GM21576 (cell line): Measurements from ENCODE around the gene KIF5A.
"Not testable (repeated sequence)": the region's sequence is repeated elsewhere in the genome, so short reads cannot be mapped to it uniquely, and the experiment has no call there.

Source experiments
- ATAC-seq: cut with Tn5 transposase; IDR thresholded peaks from one replicate; pipeline ENCODE4 v1.9.1; 2021; ENCODE audit warnings: mild to moderate bottlenecking, moderate library complexity; ENCODE audit not compliant: unreplicated experiment

KIF5A gene

GRCh38 chr12:57549909-57550640 lies at the start of gene KIF5A:
Gene KIF5A (plus strand): TSS chr12:57550044. CDS start chr12:57550272, 228 bp downstream.
- no peak for ATAC-seq

DNA sequence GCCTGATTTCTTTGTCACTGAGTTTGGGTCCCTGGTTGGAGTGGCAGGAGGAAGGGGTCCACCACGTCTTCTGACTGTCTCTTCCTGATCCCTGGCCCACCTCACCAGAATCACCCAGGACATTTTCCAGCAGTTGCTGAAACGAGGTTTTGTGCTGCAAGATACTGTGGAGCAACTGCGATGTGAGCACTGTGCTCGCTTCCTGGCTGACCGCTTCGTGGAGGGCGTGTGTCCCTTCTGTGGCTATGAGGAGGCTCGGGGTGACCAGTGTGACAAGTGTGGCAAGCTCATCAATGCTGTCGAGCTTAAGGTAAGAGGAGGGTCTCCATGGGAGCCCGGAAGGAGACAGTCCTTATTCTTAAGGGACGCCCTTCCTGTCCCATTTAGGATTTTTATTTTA lies 49.6 kb upstream of the KIF5A start:
- no peak for ATAC-seq

- not testable (repeated sequence) for ATAC-seq
Measured at GRCh38 chr12:57502311-57502969, 47.4 kb upstream of the KIF5A start.

DNA sequence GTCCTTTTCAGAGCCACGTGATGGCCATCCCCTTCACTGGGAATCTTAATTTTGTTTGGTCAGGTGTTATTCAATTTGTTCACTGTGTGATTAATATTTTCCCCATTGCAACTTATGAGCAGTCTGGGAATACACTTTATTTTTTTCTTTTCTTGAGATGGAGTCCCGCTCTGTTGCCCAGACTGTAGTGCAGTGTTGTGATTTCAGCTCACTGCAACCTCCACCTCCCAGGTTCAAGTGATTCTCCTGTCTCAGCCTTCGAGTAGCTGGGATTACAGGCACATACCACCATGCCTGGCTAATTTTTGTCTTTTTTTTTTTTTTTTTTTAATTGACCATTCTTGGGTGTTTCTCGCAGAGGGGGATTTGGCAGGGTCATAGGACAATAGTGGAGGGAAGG lies 43.3 kb upstream of the KIF5A start:
- not testable (repeated sequence) for ATAC-seq

GRCh38 chr12:57507796-57508195 lies 42.0 kb upstream of the KIF5A start:
- ATAC-seq, result not testable (repeated sequence)

DNA sequence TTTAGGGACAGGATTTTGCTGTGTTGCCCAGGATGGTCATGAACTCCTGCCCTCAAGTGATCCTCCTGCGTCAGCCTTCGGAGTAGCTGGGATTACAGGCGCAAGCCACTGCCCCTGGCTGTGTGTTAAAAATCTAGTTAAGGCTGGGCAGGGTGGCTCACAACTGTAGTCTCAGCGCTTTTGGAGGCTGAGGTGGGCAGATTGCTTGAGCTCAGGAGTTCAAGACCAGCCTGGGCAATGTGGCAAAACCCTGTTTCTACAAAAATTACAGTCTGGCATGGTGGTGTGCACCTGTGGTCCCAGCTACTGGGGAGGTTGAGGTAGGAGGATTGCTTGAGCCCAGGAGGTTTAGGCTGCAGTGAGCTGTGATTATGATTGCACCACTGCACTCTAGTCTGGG lies 38.7 kb upstream of the KIF5A start:
- no peak for ATAC-seq

GRCh38 chr12:57511588-57512325 lies 38.1 kb upstream of the KIF5A start:
- no peak for ATAC-seq

DNA sequence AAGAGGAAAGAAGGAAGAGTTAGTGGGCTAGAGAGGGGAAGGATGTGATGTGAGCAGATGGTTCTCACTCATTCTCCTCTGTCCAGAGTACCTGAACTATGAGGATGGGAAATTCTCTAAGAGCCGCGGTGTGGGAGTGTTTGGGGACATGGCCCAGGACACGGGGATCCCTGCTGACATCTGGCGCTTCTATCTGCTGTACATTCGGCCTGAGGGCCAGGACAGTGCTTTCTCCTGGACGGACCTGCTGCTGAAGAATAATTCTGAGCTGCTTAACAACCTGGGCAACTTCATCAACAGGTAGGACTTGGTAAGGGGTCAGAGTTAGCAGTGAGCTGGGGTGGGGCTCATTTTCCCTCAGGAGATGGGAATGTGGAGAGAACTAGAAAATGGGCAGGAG lies 37.2 kb upstream of the KIF5A start:
- ATAC-seq, result no peak

DNA sequence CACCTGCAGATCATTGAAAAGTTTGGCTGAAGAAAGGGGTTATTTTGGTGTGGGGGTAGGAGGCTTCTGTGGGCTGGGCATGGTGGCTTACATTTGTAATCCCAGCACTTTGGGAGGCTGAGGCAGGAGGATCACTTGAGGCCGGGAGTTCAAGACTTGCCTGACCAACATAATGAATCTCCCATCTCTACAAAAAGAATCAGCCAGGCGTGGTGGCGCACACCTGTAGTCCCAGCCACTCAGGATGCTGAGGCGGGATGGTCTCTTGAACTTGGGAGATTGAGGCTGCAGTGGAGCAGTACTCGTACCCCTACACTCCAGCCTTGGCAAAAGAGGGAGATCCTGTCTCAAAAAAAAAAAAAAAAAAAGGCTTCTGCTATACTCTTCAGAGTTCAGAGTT lies 36.6 kb upstream of the KIF5A start:
- no peak for ATAC-seq

- ATAC-seq, result not testable (repeated sequence)
Measured at GRCh38 chr12:57513677-57514076, 36.2 kb upstream of the KIF5A start.

GRCh38 chr12:57514246-57514645 lies 35.6 kb upstream of the KIF5A start:
- ATAC-seq, result not testable (repeated sequence)

GRCh38 chr12:57514720-57515407 lies 35.0 kb upstream of the KIF5A start:
- no peak for ATAC-seq

GRCh38 chr12:57515408-57515933 lies 34.4 kb upstream of the KIF5A start:
- no peak for ATAC-seq

DNA sequence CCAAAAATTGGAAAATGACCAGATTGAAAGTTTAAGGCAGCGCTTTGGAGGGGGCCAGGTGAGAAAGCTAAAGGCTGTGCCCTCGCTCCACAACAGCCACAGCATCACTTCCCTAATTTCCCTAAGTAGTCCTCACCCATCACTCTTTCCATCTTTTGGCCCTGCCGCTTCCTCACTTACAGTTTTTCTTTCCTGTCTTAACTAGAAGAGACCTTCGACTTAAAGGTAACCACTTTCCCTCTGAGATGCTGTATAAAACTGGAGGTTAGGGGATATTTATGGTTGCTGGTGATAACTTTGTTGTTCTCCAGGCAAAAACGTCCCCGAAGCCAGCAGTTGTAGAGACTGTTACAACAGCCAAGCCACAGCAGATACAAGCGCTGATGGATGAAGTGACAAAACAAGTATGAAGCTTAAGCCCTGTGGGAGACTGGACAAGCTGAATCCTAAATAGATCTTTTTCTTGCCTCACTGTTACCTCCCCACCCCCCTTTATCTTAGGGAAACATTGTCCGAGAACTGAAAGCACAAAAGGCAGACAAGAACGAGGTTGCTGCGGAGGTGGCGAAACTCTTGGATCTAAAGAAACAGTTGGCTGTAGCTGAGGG lies 33.8 kb upstream of the KIF5A start:
- no peak for ATAC-seq

DNA sequence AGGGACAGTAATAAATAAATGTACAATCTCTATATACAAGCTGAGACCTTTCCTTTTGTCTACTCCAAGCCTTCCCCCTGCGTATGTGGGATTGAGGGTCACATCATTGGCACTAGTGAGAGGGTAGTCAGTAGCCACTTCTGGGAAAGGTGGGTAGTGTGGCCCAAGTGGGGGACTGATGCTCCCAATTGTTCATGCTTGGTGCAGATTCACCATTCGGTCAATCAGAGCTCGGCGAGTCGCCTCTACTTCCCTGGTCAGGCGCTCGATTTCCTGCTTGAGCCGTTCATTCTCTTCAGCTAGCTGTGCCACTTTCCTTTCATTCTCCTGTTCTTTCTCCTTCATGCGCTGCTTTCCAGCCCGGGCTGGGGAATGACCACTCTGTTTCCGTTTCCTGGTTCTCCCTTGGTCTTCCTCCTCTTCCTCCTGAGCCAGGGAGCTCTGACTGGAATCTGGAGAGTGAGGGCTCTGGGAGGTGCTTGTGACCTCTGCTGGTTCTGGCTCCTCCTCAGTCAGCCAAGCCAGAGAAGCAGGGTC lies 33.2 kb upstream of the KIF5A start:
- no peak for ATAC-seq

- ATAC-seq, result no peak
Measured at GRCh38 chr12:57517187-57517586, 32.7 kb upstream of the KIF5A start.

DNA sequence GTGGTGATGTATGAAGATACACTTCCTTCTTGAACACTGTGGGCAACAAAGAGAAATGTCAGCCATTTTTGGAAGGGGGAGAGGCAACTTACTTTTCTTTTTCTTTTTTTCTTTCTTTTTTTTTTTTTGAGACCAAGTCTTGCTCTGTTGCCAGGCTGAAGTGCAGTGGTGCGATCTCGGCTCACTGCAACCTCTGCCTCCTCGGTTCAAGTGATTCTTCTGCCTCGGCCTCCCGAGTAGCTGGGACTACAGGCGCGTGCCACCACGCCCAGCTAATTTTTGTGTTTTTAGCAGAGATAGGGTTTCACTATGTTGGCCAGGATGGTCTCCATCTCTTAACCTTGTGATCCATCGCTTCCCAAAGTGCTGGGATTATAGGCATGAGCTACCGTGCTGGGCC lies 32.1 kb upstream of the KIF5A start:
- not testable (repeated sequence) for ATAC-seq

GRCh38 chr12:57518176-57518919 lies 31.5 kb upstream of the KIF5A start:
- ATAC-seq, result no peak

DNA sequence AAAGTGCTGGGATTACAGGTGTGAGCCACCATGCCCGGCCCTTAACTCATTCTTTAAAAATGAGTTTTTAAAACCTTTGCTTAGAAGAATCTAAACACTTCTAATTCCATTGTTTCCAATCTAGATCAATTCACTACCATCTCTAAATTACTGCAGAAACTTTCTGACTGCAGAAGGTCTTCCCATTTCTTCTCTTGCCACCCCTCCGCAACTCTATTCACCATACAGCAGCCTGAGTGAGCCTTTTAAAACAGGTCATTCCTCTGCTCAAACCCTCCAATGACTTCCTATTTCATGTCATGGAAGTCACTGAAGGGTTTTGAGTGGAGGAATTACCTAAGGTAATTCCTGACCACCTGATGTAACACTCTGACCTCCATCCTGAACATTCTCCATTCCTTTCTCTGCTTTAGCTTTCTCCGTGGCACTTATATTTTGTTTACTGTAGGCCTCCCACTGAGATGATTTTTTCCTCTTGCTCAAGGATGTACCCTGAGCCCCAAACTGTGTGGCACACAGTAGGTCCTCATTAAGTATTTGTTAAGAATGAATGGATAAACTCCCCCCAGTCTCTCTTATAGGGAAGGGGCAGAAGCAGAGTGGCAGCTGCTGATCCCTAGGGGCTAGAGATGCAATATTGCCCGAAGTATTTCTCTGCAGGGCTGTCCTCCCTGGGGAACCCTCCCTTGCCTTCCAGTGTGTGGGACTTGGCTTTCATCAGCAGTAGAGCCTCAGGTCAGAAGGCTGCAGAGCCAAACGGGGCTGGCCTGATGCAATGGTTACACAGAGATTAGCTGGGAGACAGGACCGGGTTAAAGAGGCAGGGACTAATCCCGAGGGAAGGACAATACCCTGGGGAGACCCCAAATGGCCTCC lies 30.7 kb upstream of the KIF5A start:
- ATAC-seq, result no peak
